ENCODE data around the gene OSBP2. TPM values are rescaled to one million over a fixed set of nuclear protein-coding genes. Genes with fewer than 3 reads are reported as not detected.

Gene OSBP2
- total RNA-seq, 2 donors from 2014 or later: 2.1 to 2.6 TPM

- intact Hi-C loops (cut with DNase I): no loop called here
- peak; percentile 56 for DNase-seq (ENCODE audit: low spot score)
Observed at GRCh38 chr22:30881361-30882183, 186.9 kb downstream of the OSBP2 start.

GRCh38 chr22:30882184-30882717 is 187.6 kb downstream of the OSBP2 start:
- intact Hi-C loops (cut with DNase I): no loop called here
- DNase-seq (ENCODE audit: low spot score): peak; percentile 32

- DNase-seq (ENCODE audit: low spot score): peak; percentile 49
- intact Hi-C loops (cut with DNase I): no loop called here
Observed at GRCh38 chr22:30882974-30883533, 188.4 kb downstream of the OSBP2 start.

- intact Hi-C loops (cut with DNase I): no loop called here
- peak; percentile 52 for DNase-seq (ENCODE audit: low spot score)
Observed at GRCh38 chr22:30883586-30884145, 189.0 kb downstream of the OSBP2 start.

- peak; percentile 46 for DNase-seq (ENCODE audit: low spot score)
- intact Hi-C loops (cut with DNase I): no loop called here
Observed at GRCh38 chr22:30884211-30885000, 189.7 kb downstream of the OSBP2 start.

- peak; percentile 44 for DNase-seq (ENCODE audit: low spot score)
- intact Hi-C loops (cut with DNase I): no loop called here
Observed at GRCh38 chr22:30885001-30885366, 190.3 kb downstream of the OSBP2 start.

- intact Hi-C loops (cut with DNase I): no loop called here
- peak; percentile 67 for DNase-seq (ENCODE audit: low spot score)
Observed at GRCh38 chr22:30885591-30885990, 190.9 kb downstream of the OSBP2 start.

DNA sequence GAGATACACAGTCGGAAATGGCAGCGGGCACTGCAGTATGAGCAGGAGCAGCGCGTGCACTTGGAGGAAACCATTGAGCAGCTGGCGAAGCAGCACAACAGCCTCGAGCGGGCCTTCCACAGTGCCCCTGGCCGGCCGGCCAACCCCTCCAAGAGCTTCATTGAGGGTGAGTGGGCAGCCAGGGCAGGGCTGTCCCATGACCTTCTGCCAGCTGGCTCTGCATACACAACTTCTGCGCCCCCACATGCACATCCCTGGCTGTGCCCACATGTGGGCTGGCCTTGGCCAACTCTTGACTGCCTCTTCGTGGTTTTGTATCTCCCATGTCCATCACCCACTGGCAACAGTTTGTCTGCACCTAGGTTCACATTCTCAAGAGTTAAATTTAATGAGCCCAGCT is 192.8 kb downstream of the OSBP2 start:
- peak; percentile 69 for DNase-seq (ENCODE audit: low spot score)
- intact Hi-C loops (cut with DNase I): no loop called here

- intact Hi-C loops (cut with DNase I): no loop called here
- no peak for DNase-seq (ENCODE audit: low spot score)
Observed at GRCh38 chr22:30887861-30888260, 193.2 kb downstream of the OSBP2 start.

DNA sequence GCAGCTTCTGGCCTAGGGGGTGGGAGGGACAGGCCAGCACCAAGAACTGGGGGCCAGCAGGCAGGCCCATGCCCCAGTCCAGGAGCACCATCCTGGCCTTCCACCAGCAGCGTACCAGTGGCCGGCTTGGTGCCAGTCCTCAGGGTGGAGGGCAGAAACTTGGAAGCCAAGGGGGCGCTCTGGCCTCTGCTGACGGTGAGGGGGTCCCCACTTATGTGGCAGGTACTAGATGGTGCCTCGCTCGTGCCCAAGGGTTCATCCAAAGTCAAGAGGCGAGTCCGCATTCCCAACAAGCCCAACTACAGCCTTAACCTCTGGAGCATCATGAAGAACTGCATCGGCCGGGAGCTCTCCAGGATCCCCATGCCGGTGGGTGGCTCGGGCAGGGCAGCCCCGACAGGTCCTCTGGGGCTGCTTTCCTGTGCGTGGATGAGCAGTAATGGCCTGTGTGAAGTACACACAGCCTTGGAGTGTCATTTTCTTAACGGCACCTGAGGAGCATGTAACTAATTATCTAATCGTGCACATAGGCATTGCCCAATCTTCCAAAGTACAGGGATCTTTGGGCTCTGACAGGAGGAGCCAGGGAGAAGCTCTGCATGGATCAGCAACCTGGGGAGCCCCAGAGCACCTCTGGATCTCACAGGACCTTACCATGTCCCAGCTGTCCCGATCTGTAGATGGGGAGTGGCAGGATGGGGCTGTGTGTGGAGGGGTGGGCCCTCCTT is 194.8 kb downstream of the OSBP2 start:
- peak; percentile 58 for DNase-seq (ENCODE audit: low spot score)
- intact Hi-C loops (cut with DNase I): no loop called here

DNA sequence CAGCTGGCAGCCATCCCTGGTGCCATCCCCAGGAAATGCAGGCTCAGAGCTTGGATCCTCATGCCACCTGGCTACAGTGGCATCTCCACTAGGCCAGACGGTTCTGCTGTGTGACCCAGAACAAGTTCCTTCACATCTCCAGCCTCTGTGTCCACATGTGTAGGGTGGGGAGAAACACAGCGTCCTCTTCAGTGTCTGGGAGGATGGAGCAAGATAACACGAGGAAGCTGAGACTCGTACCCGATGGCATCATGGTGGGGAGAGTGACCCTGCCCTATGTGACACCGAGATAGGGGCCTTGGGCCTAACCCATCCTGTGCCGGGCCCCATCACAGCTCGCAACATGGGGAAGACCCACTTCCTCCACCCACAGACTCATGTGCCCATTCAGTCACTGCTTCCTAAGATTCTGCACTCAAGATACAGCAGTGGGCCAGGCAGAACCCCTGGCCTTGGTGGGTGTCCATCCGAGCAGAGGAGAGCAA is 195.4 kb downstream of the OSBP2 start:
- intact Hi-C loops (cut with DNase I): no loop called here
- DNase-seq (ENCODE audit: low spot score): no peak

DNA sequence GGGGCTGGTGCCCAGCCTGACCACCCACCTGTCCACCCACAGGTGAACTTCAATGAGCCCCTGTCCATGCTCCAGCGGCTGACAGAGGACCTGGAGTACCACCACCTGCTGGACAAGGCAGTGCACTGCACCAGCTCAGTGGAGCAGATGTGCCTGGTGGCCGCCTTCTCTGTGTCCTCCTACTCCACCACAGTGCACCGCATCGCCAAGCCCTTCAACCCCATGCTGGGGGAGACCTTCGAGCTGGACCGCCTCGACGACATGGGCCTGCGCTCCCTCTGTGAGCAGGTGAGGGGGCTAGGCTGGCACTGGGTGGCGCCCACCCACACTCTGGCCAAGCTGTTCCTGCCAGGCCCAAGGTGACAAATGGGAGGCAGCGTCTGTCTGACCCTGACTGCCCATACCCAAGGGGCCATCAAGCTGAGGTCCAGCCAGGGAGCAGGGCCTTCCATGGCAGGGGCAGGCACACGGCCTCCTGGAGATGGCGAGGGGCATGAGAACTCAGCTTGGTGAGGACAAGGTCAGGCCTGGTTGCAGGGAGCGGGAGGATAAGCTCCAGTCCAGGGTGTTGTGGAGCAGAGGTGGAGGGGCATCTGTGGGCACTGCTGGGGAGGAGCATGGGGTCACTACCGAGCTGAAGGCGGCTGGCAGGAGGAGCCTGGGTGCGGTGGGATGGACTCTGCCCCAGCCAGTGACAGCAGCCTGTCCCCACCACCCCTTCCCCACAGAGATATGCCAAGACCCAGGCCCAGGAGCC is 196.2 kb downstream of the OSBP2 start:
- intact Hi-C loops (cut with DNase I): no loop called here
- DNase-seq (ENCODE audit: low spot score): peak; percentile 82

DNA sequence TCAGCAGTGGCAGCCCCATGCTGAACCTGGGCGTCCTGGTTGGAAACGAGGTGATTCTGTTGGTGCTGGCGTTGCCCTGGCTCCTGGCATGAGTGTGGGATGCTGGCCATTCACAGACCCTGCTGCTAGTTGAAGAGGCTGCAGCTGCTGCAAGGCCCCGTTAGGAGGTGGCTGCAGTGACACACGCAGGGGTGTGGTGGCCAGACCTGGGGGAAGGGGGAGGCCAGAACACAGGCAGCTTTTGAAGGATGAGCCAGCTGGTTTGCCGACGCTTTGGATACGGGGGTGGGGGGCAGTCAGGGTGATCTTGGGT is 196.7 kb downstream of the OSBP2 start:
- intact Hi-C loops (cut with DNase I): no loop called here
- DNase-seq (ENCODE audit: low spot score): peak; percentile 55

DNA sequence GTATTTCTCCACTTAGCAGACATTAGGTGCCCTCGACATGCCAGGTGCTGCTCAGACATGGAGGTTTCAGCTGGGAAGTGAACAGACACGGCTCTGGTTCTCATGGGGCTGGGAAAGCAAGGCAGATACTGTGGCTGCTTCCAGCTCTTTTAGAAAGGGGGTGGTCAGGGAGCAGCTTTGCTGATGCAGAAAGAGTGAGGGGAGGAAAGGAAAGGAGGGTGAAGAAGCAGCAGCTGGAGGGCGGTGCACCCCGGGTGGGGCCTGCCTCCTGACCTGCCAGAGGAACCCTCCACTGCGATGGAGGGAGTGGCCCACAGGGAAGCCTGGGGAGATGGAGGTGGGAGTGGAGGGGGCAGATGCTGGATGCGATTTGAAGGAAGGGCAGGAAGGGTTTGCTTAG is 197.1 kb downstream of the OSBP2 start:
- intact Hi-C loops (cut with DNase I): no loop called here
- DNase-seq (ENCODE audit: low spot score): no peak

GRCh38 chr22:30892286-30892685 is 197.6 kb downstream of the OSBP2 start:
- intact Hi-C loops (cut with DNase I): no loop called here
- peak; percentile 62 for DNase-seq (ENCODE audit: low spot score)

DNA sequence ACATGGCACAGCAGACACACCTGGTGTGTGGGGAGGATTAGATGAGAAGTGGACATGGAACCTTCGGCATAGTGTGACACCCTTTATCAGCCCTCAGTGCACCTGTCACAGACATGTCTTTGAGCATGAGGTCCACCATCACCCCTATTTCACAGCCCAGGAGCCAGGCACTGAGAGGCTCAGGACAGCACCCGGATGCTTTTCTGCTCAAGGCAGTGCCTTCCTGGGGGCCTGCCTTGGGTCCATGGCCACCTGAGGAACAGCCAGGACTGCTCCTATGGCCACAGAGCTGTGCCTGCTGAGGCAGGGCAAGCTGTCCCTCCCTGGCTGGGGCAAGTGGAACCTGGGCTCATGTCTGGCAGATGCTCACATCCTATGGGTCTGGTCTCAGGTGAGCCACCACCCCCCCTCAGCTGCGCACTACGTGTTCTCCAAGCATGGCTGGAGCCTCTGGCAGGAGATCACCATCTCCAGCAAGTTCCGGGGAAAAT is 198.1 kb downstream of the OSBP2 start:
- no peak for DNase-seq (ENCODE audit: low spot score)
- intact Hi-C loops (cut with DNase I): no loop called here

- DNase-seq (ENCODE audit: low spot score): no peak
- intact Hi-C loops (cut with DNase I): no loop called here
Observed at GRCh38 chr22:30893434-30894370, 199.0 kb downstream of the OSBP2 start.
